ENCODE results near the gene SLC9A8.

DNA sequence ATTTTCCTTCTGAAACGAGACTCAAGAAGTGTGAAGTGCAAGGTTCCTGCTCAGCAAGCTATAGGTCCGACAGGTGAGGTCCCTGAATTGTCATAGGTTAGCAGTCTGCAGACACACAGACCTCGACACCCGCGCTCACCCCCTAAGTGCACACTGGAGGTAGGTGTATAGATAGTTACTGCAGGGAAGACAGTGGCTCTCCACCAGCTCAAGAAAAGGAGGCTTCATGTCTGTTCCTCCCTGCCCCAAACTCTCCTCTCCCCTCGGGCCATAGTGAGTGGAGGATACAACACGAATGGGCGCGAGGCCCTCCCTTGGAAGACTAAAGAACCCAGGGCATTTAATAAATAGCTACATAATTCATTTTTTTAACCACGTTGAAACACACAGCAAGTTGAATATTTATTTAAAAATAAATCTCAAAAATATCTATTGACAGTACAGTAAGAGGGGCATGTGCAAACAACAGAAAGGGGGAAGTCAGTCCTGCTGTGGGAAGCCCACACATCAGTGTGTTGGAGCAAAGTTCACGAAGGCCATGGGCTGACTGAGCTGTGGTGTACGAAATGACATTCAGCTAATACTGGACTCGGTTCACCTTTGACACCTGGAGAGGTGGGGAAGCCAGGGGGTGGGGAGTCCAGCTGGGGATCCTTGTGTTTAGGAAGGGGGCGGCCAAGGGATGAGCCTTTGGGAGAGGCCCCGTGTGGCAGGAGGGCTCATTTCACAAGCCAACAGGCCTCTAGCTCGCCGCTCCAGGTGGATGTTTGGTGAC is 92.0 kb downstream of the SLC9A8 start:
- TF ChIP-seq ZNF70 (CRISPR knock-in tag; IDR thresholded peaks at IDR 0.05) (no peak), SNAI2 (CRISPR knock-in tag; IDR thresholded peaks at IDR 0.05) (no peak), ISL1 (CRISPR knock-in tag; IDR thresholded peaks at IDR 0.05) (no peak), ZFP30 (CRISPR knock-in tag; IDR thresholded peaks at IDR 0.05) (no peak), CSDC2 (CRISPR knock-in tag; IDR thresholded peaks at IDR 0.05) (no peak), TCF4 (CRISPR knock-in tag; IDR thresholded peaks at IDR 0.05; ENCODE audit: borderline replicate concordance) (no peak), ESRRG (CRISPR knock-in tag; IDR thresholded peaks at IDR 0.05) (no peak), ARNTL (CRISPR knock-in tag; IDR thresholded peaks at IDR 0.05; ENCODE audit: borderline replicate concordance, low read depth) (no peak), GLIS3 (CRISPR knock-in tag; IDR thresholded peaks at IDR 0.05) (no peak), ZFP3 (CRISPR knock-in tag; IDR thresholded peaks at IDR 0.05) (no peak)
- TF ChIP-seq, protein P1, sequence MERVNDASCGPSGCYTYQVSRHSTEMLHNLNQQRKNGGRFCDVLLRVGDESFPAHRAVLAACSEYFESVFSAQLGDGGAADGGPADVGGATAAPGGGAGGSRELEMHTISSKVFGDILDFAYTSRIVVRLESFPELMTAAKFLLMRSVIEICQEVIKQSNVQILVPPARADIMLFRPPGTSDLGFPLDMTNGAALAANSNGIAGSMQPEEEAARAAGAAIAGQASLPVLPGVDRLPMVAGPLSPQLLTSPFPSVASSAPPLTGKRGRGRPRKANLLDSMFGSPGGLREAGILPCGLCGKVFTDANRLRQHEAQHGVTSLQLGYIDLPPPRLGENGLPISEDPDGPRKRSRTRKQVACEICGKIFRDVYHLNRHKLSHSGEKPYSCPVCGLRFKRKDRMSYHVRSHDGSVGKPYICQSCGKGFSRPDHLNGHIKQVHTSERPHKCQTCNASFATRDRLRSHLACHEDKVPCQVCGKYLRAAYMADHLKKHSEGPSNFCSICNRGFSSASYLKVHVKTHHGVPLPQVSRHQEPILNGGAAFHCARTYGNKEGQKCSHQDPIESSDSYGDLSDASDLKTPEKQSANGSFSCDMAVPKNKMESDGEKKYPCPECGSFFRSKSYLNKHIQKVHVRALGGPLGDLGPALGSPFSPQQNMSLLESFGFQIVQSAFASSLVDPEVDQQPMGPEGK (CRISPR knock-in tag; IDR thresholded peaks at IDR 0.05; ENCODE audit: borderline replicate concordance) = no peak
- TF ChIP-seq, protein P2, sequence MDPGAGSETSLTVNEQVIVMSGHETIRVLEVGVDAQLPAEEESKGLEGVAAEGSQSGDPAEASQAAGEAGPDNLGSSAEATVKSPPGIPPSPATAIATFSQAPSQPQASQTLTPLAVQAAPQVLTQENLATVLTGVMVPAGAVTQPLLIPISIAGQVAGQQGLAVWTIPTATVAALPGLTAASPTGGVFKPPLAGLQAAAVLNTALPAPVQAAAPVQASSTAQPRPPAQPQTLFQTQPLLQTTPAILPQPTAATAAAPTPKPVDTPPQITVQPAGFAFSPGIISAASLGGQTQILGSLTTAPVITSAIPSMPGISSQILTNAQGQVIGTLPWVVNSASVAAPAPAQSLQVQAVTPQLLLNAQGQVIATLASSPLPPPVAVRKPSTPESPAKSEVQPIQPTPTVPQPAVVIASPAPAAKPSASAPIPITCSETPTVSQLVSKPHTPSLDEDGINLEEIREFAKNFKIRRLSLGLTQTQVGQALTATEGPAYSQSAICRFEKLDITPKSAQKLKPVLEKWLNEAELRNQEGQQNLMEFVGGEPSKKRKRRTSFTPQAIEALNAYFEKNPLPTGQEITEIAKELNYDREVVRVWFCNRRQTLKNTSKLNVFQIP (CRISPR knock-in tag; IDR thresholded peaks at IDR 0.05; ENCODE audit: borderline replicate concordance, low read depth) = no peak
- TF ChIP-seq, protein P3, sequence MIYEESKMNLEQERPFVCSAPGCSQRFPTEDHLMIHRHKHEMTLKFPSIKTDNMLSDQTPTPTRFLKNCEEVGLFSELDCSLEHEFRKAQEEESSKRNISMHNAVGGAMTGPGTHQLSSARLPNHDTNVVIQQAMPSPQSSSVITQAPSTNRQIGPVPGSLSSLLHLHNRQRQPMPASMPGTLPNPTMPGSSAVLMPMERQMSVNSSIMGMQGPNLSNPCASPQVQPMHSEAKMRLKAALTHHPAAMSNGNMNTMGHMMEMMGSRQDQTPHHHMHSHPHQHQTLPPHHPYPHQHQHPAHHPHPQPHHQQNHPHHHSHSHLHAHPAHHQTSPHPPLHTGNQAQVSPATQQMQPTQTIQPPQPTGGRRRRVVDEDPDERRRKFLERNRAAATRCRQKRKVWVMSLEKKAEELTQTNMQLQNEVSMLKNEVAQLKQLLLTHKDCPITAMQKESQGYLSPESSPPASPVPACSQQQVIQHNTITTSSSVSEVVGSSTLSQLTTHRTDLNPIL (CRISPR knock-in tag; IDR thresholded peaks at IDR 0.05; ENCODE audit: low read depth) = no peak
- TF ChIP-seq, protein P4, sequence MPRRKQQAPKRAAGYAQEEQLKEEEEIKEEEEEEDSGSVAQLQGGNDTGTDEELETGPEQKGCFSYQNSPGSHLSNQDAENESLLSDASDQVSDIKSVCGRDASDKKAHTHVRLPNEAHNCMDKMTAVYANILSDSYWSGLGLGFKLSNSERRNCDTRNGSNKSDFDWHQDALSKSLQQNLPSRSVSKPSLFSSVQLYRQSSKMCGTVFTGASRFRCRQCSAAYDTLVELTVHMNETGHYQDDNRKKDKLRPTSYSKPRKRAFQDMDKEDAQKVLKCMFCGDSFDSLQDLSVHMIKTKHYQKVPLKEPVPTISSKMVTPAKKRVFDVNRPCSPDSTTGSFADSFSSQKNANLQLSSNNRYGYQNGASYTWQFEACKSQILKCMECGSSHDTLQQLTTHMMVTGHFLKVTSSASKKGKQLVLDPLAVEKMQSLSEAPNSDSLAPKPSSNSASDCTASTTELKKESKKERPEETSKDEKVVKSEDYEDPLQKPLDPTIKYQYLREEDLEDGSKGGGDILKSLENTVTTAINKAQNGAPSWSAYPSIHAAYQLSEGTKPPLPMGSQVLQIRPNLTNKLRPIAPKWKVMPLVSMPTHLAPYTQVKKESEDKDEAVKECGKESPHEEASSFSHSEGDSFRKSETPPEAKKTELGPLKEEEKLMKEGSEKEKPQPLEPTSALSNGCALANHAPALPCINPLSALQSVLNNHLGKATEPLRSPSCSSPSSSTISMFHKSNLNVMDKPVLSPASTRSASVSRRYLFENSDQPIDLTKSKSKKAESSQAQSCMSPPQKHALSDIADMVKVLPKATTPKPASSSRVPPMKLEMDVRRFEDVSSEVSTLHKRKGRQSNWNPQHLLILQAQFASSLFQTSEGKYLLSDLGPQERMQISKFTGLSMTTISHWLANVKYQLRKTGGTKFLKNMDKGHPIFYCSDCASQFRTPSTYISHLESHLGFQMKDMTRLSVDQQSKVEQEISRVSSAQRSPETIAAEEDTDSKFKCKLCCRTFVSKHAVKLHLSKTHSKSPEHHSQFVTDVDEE (CRISPR knock-in tag; IDR thresholded peaks at IDR 0.05) = no peak

Data from SK-N-SH treated with all-trans-retinoic acid at 6 μM for 48 hours (cell line).